Immature natural killer cell (primary cell): ENCODE data around the gene TRAF1. TPM values are rescaled to one million over a fixed set of nuclear protein-coding genes. Genes with fewer than 3 reads are reported as not detected.
A peak's percentile ranks its signal among the peaks of the same experiment; 100 is the strongest.
"Not testable (repeated sequence)": the region's sequence is repeated elsewhere in the genome, so short reads cannot be mapped to it uniquely, and the experiment has no call there.

Experiments used
- DNase-seq, 3 donors: peaks; one replicate each; pipeline ENCODE4 v3.0.0; 2022; ENCODE audit warnings: mixed read lengths in 1 of 3
- H3K27ac Mint-ChIP-seq, 6 donors: one replicate each; pipeline ENCODE4 v1.8.0; 2020; ENCODE audit warnings: mixed read lengths in 6 of 6, mild to moderate bottlenecking in 5 of 6, inconsistent platforms in 4 of 6, moderate library complexity in 3 of 6
- H3K27me3 Mint-ChIP-seq, 3 donors: one replicate each; pipeline ENCODE4 v1.8.0; 2020 to 2021; ENCODE audit warnings: low read depth in 3 of 3, mild to moderate bottlenecking in 3 of 3, mixed read lengths in 3 of 3, moderate library complexity in 3 of 3, inconsistent platforms in 1 of 3
- H3K36me3 Mint-ChIP-seq, 3 donors: one replicate each; pipeline ENCODE4 v1.8.0; 2020; ENCODE audit warnings: mixed read lengths in 3 of 3, inconsistent platforms in 2 of 3, mild to moderate bottlenecking in 2 of 3
- H3K4me1 Mint-ChIP-seq, 2 donors: one replicate each; pipeline ENCODE4 v1.8.0; 2020; ENCODE audit warnings: inconsistent platforms in 2 of 2, mild to moderate bottlenecking in 2 of 2, mixed read lengths in 2 of 2, moderate library complexity in 1 of 2
- H3K4me3 Mint-ChIP-seq, 5 donors: one replicate each; pipeline ENCODE4 v1.8.0; 2020; ENCODE audit warnings: mild to moderate bottlenecking in 5 of 5, mixed read lengths in 5 of 5, inconsistent platforms in 3 of 5, moderate library complexity in 3 of 5
- H3K9me3 Mint-ChIP-seq, 6 donors: one replicate each; pipeline ENCODE4 v1.8.0; 2020; ENCODE audit warnings: mild to moderate bottlenecking in 6 of 6, mixed read lengths in 6 of 6, inconsistent platforms in 4 of 6, moderate library complexity in 3 of 6
- polyA plus RNA-seq, 3 donors: library from polyadenylated mRNA; unstranded; fragments of 300-500 nt; fragmentation: Illumina TruSeq; gene quantifications; one replicate each; pipeline ENCODE4 v1.2.3, GENCODE V29; 2021

TRAF1 gene
- 1 to 10 TPM in 2 of 3 donors, under 1 TPM in 1; 0.67 to 3.4 (median 1.5) TPM for polyA plus RNA-seq

DNA sequence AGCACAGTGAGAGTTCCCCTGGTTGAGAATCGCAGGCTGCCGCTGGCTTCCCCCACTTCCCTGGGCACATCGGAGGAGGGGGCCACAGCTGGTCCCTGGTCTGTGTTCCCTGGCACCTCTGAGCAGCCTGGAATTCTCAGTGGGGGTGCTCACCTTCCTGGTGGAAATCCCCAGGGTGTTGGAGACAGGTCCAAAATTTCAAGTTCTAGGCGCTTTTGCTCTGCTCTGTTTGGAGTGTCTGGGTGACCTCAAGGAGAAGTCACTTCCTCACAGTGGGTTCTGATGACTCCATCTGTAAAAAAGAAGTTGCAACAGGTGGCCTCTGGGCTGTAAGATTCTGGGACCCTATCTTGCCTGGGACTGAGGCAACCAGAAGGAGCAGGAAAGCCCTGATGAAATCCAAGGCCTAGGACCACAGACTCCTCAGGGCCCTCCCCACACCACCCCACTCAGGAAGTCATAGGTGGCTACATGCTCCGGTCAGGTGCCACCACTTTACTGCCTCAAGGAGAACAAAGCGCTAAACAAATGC is at the start of gene TRAF1:
TRAF1 (minus strand) TSS at position 400 of the 532 bp plus-strand sequence. CDS start 721 bp downstream, outside the sequence.
- peaks cover 3 to 5% (median 4%) of the 10 kb centered on the region in 3 donors for H3K36me3 Mint-ChIP-seq
- peak within 1 kb of the TSS; percentile 91 to 98 (median 95) for H3K4me3 Mint-ChIP-seq
- H3K9me3 Mint-ChIP-seq, result no peaks in the 10 kb centered on the region
- H3K27ac Mint-ChIP-seq, result peak within 1 kb of the TSS; percentile 90 to 98 (median 94)
- no peak for DNase-seq
- H3K27me3 Mint-ChIP-seq, result peaks cover 2 to 30% (median 9%) of the 10 kb centered on the region in 3 donors
- H3K4me1 Mint-ChIP-seq, result peaks cover 92 to 96% of the 10 kb centered on the region in 2 donors

DNA sequence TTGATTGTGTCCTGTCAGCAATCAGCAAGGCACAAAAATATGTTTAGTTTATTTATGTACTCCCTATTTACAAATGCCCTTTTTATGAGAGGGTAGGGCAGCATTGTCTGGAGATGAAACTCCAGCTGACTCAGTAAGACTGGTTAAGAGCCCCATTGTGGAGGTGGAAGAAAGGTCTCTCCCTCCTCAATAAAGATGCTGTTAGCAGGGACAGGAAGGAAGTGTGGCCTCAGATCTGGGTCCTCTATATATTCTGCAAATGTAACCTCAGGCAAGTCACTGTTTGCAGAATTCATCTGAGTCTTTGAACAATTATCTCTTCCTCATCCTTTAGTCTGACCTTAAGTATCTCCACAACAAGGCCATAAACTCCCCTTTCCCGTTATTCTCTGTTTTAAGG is 48.3 kb upstream of the TRAF1 start:
- no peak for DNase-seq

GRCh38 chr9:120974181-120974580 is 47.6 kb upstream of the TRAF1 start:
- Mint-ChIP-seq H3K27ac (no peak overlapping the region), H3K36me3 (no peaks in the 10 kb centered on the region), H3K27me3 (no peaks in the 10 kb centered on the region), H3K4me3 (no peak overlapping the region), H3K9me3 (no peaks in the 10 kb centered on the region), H3K4me1 (peaks cover 7 to 13% of the 10 kb centered on the region in 2 donors)
- no peak for DNase-seq

More for the DNA sequence above, 48.3 kb upstream of the TRAF1 start:
- Mint-ChIP-seq H3K27ac (peak overlapping the region in 3 of 6 donors; percentile 19 to 68 (median 60)), H3K4me3 (no peak overlapping the region), H3K4me1 (peaks cover 7 to 13% of the 10 kb centered on the region in 2 donors), H3K36me3 (no peaks in the 10 kb centered on the region), H3K9me3 (no peaks in the 10 kb centered on the region), H3K27me3 (no peaks in the 10 kb centered on the region)

DNA sequence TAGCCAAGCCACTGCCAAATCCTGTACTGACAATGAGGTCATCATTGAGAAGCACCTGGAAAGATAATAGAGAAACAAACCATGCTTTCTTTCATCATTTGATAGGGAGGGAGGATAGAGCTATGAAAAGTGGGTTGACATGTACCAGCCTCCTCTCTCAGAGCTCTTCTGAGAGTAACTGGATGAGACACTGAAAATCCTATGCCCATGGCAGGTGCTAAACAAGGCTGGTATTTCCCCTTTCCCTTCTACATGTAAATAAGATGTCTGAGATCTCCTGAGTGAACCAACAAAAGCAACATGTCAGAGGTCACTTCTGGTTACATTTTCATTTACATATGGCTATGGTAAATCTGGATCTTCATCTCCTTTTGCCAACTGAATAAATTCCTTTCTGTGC is 45.3 kb upstream of the TRAF1 start:
- Mint-ChIP-seq H3K4me3 (no peak overlapping the region), H3K27me3 (peaks cover 0 to 3% (median 0%) of the 10 kb centered on the region in 3 donors), H3K9me3 (no peaks in the 10 kb centered on the region), H3K36me3 (no peaks in the 10 kb centered on the region), H3K27ac (no peak overlapping the region), H3K4me1 (peaks cover 7 to 13% of the 10 kb centered on the region in 2 donors)
- DNase-seq, result no peak

DNA sequence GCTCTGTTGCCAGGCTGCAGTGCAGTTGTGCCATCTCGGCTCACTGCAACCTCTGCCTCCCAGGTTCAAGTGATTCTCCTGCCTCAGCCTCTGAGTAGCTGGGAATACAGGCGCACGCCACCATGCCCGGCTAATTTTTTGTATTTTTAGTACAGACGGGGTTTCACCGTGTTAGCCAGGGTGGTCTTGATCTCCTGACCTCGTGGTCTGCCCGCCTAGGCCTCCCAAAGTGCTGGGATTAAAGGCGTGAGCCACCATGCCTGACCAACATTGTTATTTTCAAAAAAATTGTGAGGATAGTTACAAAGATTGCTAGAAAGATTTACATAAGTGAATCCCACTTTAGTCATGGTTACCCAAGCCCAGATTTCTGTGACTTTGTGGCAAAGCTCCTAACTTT is 44.9 kb upstream of the TRAF1 start:
- H3K4me1 Mint-ChIP-seq, result peaks cover 7 to 13% of the 10 kb centered on the region in 2 donors
- H3K36me3 Mint-ChIP-seq, H3K27me3 Mint-ChIP-seq, H3K4me3 Mint-ChIP-seq, H3K9me3 Mint-ChIP-seq, H3K27ac Mint-ChIP-seq, DNase-seq: not testable (repeated sequence)

DNA sequence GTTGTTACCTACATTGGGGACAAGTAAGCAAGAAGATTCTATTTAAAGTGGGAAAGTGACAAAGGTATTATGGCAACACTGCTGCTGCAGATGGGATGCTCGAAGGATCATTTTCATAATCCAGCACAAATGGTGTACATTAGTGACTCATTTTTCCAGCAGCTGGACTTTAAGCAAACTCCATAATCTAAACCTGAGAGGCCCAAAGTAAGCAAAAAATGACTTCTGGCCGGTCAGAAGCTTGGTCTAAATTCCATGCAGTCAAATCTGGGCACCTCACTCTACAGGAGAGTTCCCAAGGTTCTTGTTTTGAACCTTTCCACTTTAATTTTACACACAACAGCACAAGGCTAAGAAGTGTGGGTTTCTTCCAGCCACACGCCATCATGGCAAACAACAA is 43.6 kb upstream of the TRAF1 start:
- no peak for DNase-seq
- Mint-ChIP-seq H3K27ac (no peak overlapping the region), H3K36me3 (no peaks in the 10 kb centered on the region), H3K4me3 (no peak overlapping the region), H3K9me3 (no peaks in the 10 kb centered on the region), H3K4me1 (peaks cover 5 to 9% of the 10 kb centered on the region in 2 donors), H3K27me3 (peaks cover 0 to 3% (median 0%) of the 10 kb centered on the region in 3 donors)

GRCh38 chr9:120966013-120966369 is 39.4 kb upstream of the TRAF1 start:
- Mint-ChIP-seq H3K4me3 (no peak overlapping the region), H3K9me3 (no peaks in the 10 kb centered on the region), H3K27me3 (peaks cover 0 to 3% (median 0%) of the 10 kb centered on the region in 3 donors), H3K36me3 (peaks cover 0 to 7% (median 0%) of the 10 kb centered on the region in 3 donors), H3K27ac (no peak overlapping the region), H3K4me1 (no peaks in the 10 kb centered on the region)
- DNase-seq, result no peak

GRCh38 chr9:120965344-120966012 is 38.9 kb upstream of the TRAF1 start:
- no peak for DNase-seq
- H3K4me1 Mint-ChIP-seq, result no peaks in the 10 kb centered on the region

DNA sequence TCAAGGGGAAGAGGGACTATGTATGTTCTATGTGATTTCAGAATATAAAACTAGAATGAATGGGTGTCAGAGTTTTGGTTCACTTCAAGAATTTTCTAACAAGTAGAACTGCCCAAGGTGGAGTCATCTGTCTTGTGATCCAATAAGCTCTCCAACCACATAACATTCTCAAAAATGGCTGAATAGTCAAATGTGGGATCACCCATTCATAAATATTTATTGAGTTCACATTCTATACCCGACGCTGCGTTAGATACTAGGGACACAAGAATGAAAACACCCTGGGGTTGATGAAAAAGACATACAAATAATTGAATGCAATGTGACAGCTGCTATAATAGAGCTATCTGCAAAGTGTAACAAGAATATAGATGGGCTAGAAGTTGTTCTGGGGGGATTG is 35.3 kb upstream of the TRAF1 start:
- peaks cover 0 to 3% (median 0%) of the 10 kb centered on the region in 3 donors for H3K27me3 Mint-ChIP-seq
- H3K27ac Mint-ChIP-seq, result no peak overlapping the region
- H3K9me3 Mint-ChIP-seq, result no peaks in the 10 kb centered on the region
- no peaks in the 10 kb centered on the region for H3K4me1 Mint-ChIP-seq
- peaks cover 0 to 7% (median 0%) of the 10 kb centered on the region in 3 donors for H3K36me3 Mint-ChIP-seq
- no peak for DNase-seq
- H3K4me3 Mint-ChIP-seq, result no peak overlapping the region

More at GRCh38 chr9:120965344-120966012, 38.9 kb upstream of the TRAF1 start:
- H3K27me3 Mint-ChIP-seq, result peaks cover 0 to 3% (median 0%) of the 10 kb centered on the region in 3 donors
- H3K27ac Mint-ChIP-seq, result no peak overlapping the region
- no peak overlapping the region for H3K4me3 Mint-ChIP-seq
- H3K36me3 Mint-ChIP-seq, result peaks cover 0 to 7% (median 0%) of the 10 kb centered on the region in 3 donors
- no peaks in the 10 kb centered on the region for H3K9me3 Mint-ChIP-seq

- Mint-ChIP-seq H3K4me3 (no peak overlapping the region), H3K27ac (no peak overlapping the region), H3K9me3 (no peaks in the 10 kb centered on the region)
Observed at GRCh38 chr9:120960001-120960400, 33.4 kb upstream of the TRAF1 start.

GRCh38 chr9:120956862-120957261 is 30.3 kb upstream of the TRAF1 start:
- H3K9me3 Mint-ChIP-seq, result no peaks in the 10 kb centered on the region
- DNase-seq, result no peak
- H3K4me1 Mint-ChIP-seq, result no peaks in the 10 kb centered on the region

More at GRCh38 chr9:120960001-120960400, 33.4 kb upstream of the TRAF1 start:
- H3K36me3 Mint-ChIP-seq, result peaks cover 0 to 7% (median 0%) of the 10 kb centered on the region in 3 donors
- H3K27me3 Mint-ChIP-seq, result peaks cover 0 to 3% (median 0%) of the 10 kb centered on the region in 3 donors
- no peak for DNase-seq
- no peaks in the 10 kb centered on the region for H3K4me1 Mint-ChIP-seq

DNA sequence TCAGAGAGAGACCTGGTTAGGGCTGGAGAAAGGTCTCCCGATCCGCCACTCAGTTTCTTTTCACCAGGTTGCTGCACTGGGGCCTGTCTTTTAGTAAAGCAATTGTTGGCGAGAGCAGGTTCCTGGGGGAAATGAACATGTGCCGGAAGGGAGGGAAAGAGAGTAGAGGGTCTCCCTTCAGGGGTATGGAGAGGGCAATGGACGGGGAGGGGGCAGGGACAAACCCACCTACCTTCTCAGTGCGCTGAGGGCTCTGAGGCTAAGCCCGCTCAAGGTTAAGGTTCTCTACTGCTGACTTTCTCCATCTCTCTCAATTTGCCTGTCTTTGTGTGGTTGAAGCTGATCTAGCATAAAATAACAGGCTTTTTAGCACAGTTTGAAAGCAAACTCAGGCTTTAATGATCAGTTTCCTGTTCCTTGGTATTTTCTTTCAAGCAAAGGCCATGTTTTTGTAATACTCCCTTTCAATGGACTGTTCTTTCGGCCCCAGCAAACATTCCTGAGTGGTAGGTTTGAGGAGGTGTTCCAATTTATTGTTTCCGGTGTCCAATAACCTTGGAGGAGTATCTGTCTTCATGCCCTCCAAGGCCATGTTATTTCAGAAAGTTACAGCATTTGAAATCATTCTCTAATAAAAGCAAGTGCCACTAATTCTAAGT is 25.5 kb upstream of the TRAF1 start:
- H3K27ac Mint-ChIP-seq, result no peak overlapping the region
- H3K4me3 Mint-ChIP-seq, result no peak overlapping the region
- H3K9me3 Mint-ChIP-seq, result no peaks in the 10 kb centered on the region
- peaks cover 0 to 3% (median 1%) of the 10 kb centered on the region in 3 donors for H3K27me3 Mint-ChIP-seq
- no peaks in the 10 kb centered on the region for H3K36me3 Mint-ChIP-seq
- no peak for DNase-seq
- peaks cover 0 to 3% of the 10 kb centered on the region in 2 donors for H3K4me1 Mint-ChIP-seq

More at GRCh38 chr9:120956862-120957261, 30.3 kb upstream of the TRAF1 start:
- H3K27me3 Mint-ChIP-seq, result peaks cover 0 to 4% (median under 1%) of the 10 kb centered on the region in 3 donors
- peaks cover 0 to under 1% (median 0%) of the 10 kb centered on the region in 3 donors for H3K36me3 Mint-ChIP-seq
- H3K27ac Mint-ChIP-seq, result no peak overlapping the region
- no peak overlapping the region for H3K4me3 Mint-ChIP-seq

GRCh38 chr9:120950421-120951388 is 24.1 kb upstream of the TRAF1 start:
- peak overlapping the region in 4 of 6 donors; percentile 5 to 63 (median 58) for H3K27ac Mint-ChIP-seq
- peak overlapping the region in 1 of 5 donors; percentile 29 for H3K4me3 Mint-ChIP-seq
- H3K4me1 Mint-ChIP-seq, result peaks cover 0 to 3% of the 10 kb centered on the region in 2 donors
- H3K36me3 Mint-ChIP-seq, result no peaks in the 10 kb centered on the region
- no peak for DNase-seq
- H3K9me3 Mint-ChIP-seq, result no peaks in the 10 kb centered on the region
- peaks cover 0 to 2% (median 1%) of the 10 kb centered on the region in 3 donors for H3K27me3 Mint-ChIP-seq
